ENCODE data around the gene ZNF407.

Gene ZNF407

DNA sequence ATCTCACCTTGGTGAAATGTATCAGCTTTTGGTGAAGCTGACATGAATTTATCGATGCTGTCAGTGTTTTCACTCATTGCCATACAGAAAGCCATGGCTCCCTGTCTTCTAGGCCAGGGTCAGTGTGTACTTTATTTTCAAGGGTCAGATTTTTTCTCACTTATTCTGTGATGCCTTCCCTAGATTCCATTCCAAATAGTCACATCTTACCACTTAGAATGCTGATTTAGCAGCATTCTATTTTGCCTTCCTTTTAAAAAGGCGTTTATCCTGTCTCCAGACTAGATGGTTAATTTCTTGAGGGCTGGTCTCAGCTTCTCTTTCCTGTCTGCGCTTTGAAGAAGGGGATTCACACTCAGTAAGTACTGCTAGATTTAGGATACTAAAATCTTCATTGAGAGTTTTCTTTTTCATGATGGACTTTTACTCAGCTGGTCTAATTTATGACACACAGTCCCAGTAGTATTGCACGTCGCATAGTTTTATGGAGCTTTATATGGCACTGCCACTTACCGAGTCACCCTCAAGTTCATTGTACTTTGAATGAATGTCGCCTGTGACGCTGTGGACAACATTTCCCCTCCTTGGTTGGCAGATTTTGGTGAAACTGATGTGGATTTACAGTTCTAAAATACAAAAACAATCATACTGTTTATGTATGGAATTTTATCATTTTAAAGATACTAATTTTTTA, 194.0 kb downstream of the ZNF407 start:
- DNase-seq (ENCODE audit: low read depth) = no peak

GRCh38 chr18:74793746-74794145, 196.1 kb downstream of the ZNF407 start:
- no peak for DNase-seq (ENCODE audit: low read depth)

- DNase-seq (ENCODE audit: low read depth) = no peak
Observed at GRCh38 chr18:74795751-74796150, 198.1 kb downstream of the ZNF407 start.

DNA sequence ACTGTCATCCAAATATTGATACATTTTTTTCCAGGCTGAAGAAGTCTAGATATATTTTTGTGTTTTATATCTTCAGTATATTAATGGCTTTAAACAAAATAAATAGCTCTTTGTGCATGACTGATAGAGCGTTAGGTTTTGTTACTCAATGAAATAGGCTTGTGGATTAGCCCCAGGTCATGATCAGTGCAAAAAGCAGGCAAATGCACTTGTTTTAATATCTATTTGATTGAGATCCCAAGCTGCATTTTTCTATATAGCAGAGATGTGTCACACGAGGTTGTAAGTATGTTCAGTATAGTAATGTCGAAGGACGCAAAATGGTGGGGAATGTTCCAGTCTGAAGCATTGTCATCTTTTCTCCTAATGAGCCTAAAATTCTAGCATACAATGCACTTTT, 198.5 kb downstream of the ZNF407 start:
- DNase-seq (ENCODE audit: low read depth) = no peak

DNA sequence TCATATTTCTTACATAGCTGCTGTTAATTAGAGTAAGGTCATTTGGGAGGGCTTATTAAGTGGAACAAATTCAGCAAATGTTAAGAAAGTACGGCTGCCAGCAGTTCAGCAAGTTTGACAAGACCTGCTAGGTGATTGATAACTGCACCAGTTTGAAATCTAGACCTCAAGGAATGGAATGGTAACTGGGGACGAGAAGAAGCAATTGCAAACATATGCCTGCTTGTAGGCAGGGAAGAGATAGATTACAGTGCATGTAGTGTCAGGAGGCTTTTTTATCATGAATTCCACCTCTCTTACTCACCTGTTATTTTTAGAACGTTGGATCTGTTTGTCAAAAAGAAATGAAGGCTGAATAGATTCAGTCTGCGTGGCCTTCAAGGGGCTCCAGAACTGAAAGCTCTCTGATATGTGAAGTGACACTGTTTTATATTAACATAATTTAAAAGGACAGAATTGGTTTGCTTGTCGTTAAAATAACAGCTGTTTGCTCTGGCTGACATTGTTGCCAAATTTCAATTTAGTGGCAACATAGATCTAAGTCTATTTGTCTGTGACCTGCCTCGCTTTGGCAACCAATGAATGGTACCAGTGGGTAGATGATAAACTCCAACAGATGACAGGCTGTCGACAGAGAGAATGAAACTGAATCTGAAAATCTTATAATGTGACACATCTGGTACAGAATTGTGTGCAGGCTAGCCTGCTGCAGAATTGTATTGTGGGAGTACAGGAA, 199.3 kb downstream of the ZNF407 start:
- DNase-seq (ENCODE audit: low read depth) = peak; percentile 38

DNA sequence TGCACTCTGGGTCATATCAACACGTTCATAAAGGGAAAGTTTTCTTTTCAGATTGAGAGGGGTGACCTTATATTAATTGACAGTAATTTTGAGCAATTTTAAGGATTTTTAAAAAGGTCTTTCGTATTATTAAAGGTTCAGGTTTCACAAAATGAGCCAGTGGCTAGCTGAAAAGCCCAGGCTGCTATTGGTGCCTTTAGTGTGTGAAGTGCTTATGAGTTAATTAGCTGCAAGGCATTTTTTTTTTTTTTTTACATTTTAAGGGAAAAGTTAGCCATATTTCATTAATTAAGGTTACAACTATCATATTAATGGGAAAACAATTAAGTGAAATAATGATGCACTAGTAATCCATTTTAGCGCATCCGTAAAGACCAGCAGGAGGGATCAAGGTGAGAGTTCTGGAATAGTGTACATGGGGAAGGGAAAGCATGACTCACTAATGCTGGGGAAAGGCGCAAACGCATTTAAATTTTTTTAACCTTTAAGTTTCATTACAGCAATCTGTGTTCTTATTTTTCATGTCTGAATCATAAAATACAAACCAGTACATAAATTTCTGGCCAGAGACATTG, 200.0 kb downstream of the ZNF407 start:
- no peak for DNase-seq (ENCODE audit: low read depth)

DNA sequence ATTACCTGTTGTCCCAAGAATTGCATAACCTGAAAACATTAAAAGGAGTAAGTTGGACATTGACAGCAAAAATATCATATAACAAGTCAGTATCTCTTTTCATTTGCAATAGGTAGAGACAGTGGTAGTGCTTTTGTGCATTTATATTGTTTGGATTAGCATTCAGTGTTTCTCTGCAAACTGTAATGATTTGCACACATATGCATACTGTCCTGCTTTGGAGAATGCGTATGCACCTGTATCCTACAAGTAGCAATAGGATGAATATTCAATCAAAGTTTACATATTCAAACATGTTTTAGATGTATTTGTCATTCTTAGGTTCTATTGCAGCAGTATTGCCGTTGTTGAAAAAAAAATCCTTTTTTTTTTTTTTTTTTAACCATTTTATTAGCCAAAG, 201.9 kb downstream of the ZNF407 start:
- no peak for DNase-seq (ENCODE audit: low read depth)

DNA sequence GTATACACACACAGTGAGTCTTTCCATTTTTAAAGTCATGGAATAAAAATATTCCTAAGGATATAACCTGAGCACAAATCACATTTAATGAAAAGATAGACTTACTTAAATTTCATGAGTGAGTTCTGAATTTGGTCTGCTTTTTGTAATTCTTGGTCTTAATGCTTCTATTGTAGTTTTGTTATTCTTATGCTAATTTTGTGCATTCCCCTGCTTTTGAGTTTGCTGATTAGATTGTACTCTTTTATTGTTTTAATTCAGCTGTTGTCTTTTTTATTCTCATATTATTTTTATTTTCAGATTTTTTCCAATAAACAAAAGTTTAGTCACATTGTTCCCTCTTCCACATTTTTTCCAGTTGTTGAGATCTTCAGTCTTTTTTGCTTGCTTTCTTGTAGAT, 202.4 kb downstream of the ZNF407 start:
- no peak for DNase-seq (ENCODE audit: low read depth)

DNA sequence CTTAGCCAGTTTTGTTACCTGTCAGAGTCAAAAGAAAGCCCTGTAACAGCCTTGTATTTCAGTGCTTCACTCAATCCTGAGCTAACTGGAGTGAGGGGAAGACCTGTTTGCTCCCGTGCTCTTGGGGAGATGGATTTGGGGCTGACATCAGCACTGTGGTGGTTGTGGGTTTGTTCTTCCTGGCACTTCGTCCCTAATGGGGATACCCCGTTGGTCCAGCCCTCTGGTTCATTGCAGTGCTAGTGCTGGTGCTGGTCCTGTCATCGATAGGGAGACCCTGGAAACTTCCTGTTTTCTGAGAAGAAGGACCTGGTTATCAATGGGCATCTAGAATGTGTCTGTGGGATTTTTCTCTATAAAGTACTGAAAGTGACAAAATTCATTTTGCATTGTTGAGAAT, 205.4 kb downstream of the ZNF407 start:
- no peak for DNase-seq (ENCODE audit: low read depth)

GRCh38 chr18:74803769-74804168, 206.1 kb downstream of the ZNF407 start:
- no peak for DNase-seq (ENCODE audit: low read depth)

DNA sequence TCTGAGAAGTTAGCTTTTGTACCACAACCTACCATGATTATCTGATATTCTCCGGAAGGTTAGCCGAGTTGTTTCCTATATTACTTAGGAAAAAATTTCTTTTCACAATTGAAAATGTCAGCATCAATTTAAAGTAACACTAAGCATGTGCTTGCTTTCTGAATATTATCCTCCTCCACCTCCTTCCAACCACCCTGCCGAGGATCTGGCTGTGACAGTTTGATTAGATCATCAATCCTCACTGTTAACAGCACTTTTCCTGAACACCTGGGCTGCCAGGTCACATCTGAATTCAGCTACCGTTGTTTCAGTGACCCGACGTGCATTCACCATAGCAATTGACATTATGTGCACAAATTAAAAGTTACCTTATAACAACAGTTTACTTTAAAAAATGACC, 207.0 kb downstream of the ZNF407 start:
- no peak for DNase-seq (ENCODE audit: low read depth)

GRCh38 chr18:74806073-74806472, 208.4 kb downstream of the ZNF407 start:
- DNase-seq (ENCODE audit: low read depth) = no peak

DNA sequence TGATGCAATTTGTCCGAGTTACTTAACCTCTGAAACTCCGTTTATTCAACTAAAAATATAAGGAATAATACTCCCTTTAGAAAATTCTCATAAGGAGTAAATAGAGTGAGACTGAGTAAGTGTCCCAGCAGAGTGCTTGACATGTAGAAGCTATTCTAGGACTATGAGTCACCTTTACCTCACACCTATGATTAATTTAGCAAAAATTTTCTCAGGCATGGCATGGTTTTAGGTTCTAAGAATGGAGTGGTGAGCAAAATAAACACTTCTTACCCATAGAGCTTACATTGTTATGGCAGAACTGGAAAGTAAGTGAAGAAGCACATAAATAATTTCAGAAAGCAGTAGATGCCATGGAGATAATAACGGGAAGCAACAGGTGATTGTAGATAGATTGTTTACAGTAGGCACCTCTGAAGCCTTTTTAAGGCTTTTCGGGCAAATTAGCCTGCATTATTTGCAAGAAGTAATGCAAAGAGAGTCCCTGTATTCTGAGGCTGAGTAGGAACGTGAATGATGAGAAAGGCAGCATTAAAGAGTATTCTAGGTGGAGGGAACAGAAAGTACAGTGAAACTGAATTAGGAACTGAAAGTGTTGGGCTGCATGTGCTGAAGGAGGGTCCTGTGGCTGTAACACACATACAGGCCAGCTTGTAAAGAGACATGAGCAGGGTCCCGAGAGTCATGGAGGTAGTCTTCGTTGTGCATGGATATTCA, 209.2 kb downstream of the ZNF407 start:
- DNase-seq (ENCODE audit: low read depth) = peak; percentile 28

- DNase-seq (ENCODE audit: low read depth) = no peak
Observed at GRCh38 chr18:74817576-74817975, 219.9 kb downstream of the ZNF407 start.

DNA sequence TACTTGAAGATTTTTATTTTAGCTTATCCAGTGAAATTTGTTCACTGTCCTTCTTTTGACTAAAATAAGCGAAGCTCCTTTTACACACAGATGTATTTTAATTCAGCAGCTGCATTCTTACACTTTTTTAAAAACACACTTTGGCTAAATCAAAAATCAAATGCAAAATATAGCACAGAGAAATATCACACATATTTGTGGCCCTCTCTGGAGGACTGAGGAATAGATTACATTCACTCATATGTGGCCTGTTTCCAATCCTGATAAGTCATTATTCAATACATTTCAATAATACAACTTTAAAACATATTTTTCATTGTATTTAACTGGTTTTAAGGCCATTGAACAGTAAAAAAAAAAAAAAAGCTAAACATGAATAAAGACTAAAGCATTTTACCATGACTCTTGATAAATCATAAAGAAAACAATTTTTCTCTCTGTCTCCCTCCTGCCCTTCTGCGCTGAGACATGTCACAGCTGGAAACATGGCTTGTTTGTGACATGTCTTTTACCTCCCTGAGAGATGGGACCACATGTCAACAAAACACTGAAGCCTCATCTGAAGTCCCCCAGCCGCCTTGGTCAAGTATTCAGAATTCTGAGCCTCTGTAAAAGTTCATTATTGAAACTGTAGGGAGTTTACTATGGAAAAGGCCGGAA, 221.0 kb downstream of the ZNF407 start:
- DNase-seq (ENCODE audit: low read depth) = no peak

- DNase-seq (ENCODE audit: low read depth) = no peak
Observed at GRCh38 chr18:74819433-74820059, 221.9 kb downstream of the ZNF407 start.

DNA sequence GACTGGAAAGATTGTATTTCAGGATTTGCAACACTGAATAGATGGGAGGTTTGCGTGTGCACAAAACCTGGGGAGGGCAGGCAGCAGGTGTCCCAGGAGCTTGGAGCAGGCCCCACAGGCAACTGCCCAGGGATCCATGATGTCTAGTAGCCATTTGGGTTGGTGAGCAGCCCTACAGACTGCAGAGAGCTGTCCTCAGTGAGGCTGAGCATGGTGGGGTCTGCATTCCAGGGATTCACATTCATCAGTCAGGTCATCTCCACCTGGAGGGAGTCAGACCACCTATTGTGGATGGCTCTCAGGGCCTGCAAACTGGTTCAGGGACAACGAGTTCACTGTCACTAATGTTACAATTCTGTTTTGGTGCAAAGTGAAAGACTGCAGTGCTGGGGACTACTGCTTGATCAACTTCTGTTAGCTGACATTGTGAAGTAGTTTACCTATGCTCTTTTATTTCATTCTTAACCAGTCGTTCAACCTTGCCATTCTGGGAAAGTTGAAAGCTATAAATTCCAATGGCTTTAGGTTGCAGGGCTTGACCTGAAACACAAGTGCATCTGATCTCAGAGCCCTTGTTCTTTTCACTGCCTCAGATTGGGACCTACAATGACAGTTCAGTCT, 222.6 kb downstream of the ZNF407 start:
- DNase-seq (ENCODE audit: low read depth) = no peak

DNA sequence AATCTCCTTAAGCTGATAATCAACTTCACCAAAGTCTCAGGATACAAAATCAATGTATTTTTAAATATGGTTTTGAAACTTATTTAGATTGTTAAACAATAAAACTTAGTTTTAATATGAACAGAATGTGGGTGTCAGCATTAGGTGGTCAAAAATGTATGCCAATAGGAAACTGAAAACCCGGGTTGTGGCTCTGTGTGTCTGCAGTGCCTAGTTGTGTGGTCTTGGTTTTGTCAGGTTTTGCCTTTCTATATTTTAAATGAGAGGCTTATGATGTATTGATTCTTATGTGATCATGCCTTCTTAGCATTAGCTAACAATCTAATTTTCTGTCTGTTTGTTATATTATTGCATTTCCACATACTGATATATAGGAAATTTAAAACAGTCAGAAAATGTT, 227.8 kb downstream of the ZNF407 start:
- DNase-seq (ENCODE audit: low read depth) = no peak

DNA sequence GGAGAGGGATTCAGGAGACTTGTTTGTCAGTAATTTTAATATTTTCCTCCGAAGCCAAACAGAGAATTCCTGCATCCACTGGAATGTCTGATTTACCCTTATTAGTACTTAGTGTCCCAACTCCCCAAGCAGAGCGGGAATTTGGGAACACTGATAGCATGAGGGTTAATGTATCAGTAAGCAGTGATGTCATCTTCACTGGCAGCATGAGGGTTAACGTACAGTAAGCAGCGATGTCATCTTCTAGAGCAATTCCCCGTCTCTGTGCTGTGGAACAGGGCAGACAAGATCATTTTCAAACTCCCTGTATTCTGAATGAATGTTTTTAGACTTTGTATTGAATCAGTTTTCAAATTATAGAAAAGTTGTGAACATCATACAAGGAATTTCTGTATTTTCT, 228.9 kb downstream of the ZNF407 start:
- DNase-seq (ENCODE audit: low read depth) = no peak

GRCh38 chr18:74828200-74828599, 230.5 kb downstream of the ZNF407 start:
- no peak for DNase-seq (ENCODE audit: low read depth)

- no peak for DNase-seq (ENCODE audit: low read depth)
Observed at GRCh38 chr18:74831571-74832250, 234.0 kb downstream of the ZNF407 start.
